ENCODE measurements around the gene ZDHHC14.
"Not testable (repeated sequence)": the region's sequence is repeated elsewhere in the genome, so short reads cannot be mapped to it uniquely, and the experiment has no call there.

The ZDHHC14 gene

GRCh38 chr6:157551041-157551832, 170.2 kb downstream of the ZDHHC14 start:
- DNase-seq (ENCODE audit: low read depth, low spot score), result no peak

DNA sequence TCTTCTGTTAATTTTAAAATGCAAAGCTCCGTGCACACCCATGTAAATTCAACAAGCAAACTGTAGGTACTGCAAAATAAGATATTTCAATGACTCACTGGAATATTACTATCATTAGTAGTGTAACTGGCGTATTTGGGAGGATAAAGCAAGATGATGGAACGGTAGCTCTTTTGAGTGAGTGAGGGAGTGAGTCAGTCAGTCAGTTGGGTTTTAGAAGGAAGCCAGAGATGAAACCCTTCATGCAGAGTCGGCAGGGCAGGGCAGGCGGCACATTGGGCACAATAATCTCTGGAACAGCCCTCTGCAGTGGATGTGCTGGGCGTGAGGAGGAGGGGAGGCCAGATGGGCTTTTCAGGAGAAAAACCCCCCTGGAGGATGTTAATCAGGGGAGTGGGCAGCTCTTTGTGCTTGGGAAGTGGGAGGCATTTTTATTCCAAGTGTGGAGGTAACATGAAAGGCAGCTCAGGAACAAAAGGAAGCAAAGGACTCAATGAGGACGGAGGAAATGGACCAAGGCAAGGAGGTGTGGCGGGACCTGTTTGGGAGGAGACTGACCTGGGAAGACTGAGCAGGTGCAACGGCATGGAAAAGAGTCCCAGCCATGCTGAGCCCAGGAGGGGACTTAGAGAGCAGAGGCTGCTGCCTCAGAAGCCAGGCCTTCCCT, 171.2 kb downstream of the ZDHHC14 start:
- no peak for DNase-seq (ENCODE audit: low read depth, low spot score)

DNA sequence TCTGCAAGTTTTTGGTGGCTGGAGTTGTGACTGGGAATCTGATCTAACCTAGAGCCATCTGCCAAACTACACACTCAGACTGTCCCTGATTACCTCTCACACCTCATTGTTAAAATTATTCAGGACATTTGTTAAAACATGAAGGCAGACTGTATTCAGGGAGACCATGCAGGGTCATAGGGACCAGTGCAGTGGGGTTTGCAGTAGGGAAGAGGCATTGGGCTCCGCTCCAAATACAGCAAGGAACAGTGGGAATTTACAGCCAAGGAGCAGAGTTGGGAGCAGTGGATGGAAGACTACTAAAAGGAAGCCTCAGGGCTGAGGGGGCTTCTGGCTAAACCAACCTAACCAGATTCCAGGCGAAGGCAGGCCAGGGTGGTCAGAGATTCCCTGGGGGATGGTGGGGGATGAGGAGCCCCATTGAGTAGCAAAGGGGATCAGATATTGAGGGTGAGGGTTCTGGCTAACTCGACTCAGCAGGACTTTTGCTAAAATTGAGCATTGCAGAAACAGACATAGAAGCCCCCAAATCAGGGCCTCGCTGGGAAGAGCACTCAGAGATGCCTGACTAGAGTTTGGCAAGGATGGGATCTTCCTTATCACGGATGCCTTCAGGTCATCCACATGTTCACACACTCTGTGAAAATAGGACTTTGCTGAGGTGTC, 172.0 kb downstream of the ZDHHC14 start:
- DNase-seq (ENCODE audit: low read depth, low spot score), result no peak

- no peak for DNase-seq (ENCODE audit: low read depth, low spot score)
These were observed 173.8 kb downstream of the ZDHHC14 start for GRCh38 chr6:157554747-157555146.

DNA sequence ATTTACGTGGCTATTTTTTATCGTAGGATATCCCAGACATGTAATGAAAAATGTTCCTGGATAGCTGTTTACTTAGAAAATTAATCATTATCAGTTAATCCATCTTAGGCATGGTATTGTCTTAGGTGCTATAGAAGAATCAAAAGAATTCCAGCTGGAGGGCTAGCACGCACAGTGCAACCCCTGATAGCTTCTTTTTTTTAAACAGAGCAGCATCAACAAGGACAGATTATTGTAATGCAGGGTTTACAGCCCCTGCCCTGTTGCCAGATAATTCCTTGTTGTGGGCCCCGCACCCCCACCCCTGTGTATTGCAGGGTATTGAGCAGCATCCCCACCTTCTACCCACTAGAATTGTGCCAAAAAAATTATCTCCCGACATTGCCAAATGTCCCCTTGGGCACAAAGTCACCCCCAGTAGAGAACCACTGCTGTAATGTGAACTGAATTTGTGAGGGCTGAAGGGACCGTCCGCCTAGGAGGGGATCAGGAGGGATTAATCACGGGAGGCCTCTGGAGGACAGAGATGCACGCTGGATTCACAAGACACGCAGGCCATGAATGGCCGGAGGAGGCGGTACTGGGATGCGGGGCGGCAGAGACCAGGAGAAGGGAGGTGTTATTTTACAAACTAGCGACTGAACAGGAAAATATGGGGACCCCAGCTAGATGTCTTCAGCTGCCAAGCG, 174.6 kb downstream of the ZDHHC14 start:
- DNase-seq (ENCODE audit: low read depth, low spot score), result no peak

DNA sequence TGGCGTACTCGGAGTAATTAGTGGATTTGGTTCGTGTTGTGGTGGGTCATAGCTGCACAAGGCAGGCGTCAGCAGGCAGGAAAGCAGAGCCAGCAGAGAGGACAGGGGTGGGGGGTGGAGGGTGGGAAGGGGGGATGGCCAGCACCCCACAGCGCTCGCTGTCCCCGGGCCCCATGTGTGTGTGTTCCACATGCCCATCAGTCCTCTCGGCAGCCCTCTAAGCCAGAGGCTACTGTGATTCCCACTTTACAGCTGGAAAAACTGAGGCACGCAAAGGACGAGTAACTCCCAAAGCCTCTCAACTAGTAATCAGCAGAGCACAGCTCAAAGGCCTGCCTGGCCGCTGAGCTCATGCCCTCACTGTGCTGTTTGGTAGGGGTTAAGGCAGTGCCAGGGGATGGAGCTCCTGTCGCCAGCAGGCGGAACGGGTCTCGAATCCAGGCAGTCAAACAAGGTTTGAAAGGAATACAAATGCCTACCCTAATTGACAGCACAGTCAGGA, 175.2 kb downstream of the ZDHHC14 start:
- DNase-seq (ENCODE audit: low read depth, low spot score), result no peak

DNA sequence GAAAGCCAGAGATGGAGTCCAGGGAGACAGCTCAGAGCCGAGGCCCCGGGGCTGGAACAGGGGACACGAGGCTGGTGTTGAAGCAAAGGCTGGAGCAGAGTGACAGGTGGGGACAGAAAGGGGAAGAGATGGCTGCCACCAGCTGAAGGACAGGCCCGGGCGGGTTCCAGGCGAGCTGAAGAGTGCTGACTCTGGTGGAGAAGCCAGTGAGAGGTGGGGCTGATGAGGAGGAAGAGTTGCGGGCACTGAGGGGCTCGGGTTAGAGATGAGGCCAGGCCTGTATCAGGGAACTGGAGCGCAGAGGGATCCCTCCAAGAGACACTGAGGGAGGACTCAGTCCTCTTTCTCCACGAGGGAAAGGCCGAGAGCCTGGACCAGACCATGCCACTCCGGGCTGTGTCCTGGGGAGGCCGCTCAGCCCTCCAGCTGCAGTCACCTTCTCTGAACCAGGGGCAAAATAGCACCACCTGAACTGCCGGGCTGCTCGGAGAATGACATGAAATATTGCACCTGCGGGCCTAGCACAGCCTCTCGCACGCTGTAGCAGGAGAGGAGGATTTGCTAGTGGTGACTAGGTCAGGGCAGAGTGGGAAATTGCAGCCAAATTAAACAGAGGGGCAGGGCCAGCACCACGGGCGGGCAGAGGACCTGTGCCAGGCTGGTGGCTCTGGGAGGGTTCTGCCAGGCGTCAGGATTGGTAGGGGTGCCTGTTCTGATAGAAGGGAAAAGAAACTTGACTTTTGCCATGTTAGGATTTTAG, 175.9 kb downstream of the ZDHHC14 start:
- DNase-seq (ENCODE audit: low read depth, low spot score), result no peak

DNA sequence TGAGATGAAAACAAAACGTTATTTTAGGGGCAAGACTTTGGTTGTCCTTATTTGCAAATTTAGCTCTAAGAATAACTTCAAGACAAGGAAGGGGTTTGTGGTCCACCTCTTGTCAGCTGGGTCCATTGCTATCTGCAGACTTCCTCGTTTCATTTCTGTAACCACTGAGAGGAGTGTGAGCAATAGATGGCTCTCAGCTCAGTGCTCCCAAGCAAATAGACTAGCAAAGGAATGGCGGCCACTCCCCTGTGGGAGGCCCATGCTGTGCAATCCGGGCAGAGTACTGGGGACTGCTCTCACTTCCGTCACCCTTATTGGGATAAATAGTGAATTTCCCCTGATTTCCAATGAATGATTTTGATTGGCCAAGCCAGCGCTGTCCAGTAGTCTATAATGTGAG, 176.6 kb downstream of the ZDHHC14 start:
- no peak for DNase-seq (ENCODE audit: low read depth, low spot score)

DNA sequence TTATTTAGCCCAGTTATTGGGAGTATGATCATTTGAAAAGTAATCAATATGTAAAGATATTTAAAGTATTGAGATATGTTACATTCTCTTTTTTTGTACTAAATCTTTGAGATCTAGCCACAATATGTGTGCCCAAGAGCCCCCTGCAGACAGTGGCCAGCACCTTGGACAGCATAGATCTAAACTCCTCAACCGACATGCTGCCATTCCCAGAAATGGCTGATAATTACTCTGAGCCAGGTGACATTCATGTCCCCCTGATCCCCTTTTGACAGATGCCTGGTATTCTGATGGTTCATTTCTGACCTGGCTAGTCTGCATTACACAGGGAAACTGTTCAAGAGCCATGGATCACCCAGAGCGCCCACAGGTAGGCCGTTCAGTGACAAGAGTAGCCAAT, 177.1 kb downstream of the ZDHHC14 start:
- DNase-seq (ENCODE audit: low read depth, low spot score), result no peak

DNA sequence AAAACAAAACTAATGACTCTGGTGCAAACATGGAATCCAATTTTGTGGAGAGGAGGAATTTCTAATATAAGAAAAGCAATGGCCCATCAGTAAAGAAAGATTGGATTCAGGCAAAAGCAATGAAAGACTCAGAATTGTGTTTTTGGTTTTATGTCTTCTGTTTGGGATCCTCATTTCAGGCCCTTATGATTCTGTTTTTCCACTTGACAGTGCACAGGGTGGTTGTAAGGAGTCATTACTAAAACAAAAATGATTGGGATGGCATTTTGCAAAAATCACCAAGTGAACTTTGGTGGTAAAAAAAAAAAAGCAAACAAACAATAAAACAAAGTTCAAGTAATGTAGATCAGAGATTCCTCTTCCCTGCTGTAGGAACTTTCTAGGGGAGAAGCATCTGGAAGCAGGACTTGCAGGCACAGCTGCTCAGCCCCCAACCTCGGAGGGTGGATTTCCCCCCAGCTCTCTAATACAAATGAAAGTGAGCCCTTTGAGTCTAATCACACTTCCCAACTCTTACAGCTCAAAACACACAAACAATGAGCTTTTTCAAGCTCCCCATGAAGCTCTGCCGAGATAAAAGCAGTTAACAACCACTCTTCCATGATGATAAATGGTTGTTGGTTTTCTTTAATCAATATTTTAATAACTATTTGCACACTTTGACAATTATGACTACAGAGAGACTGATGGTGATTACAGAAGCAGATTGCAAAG, 177.7 kb downstream of the ZDHHC14 start:
- no peak for DNase-seq (ENCODE audit: low read depth, low spot score)

- DNase-seq (ENCODE audit: low read depth, low spot score), result no peak
These were observed 178.3 kb downstream of the ZDHHC14 start for GRCh38 chr6:157559201-157559756.

GRCh38 chr6:157560063-157560462, 179.1 kb downstream of the ZDHHC14 start:
- not testable (repeated sequence) for DNase-seq (ENCODE audit: low read depth, low spot score)

- DNase-seq (ENCODE audit: low read depth, low spot score), result no peak
These were observed 179.9 kb downstream of the ZDHHC14 start for GRCh38 chr6:157560691-157561413.

DNA sequence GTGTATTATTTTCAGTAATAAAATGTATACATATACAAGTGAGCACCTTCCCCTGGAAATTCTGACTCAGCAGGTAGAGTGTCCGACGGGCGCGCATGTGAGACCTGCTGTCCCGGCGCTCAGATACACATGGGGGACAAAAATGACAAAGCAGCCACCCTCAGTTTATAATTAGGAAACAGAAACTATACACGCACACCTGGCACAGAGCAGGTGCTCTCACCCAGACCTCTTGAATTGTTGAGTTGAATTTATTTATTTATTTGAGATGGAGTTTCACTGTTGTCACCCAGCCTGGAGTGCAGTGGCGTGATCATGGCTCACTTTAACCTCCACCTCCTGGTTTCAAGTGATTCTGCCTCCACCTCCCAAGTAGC, 180.4 kb downstream of the ZDHHC14 start:
- no peak for DNase-seq (ENCODE audit: low read depth, low spot score)

DNA sequence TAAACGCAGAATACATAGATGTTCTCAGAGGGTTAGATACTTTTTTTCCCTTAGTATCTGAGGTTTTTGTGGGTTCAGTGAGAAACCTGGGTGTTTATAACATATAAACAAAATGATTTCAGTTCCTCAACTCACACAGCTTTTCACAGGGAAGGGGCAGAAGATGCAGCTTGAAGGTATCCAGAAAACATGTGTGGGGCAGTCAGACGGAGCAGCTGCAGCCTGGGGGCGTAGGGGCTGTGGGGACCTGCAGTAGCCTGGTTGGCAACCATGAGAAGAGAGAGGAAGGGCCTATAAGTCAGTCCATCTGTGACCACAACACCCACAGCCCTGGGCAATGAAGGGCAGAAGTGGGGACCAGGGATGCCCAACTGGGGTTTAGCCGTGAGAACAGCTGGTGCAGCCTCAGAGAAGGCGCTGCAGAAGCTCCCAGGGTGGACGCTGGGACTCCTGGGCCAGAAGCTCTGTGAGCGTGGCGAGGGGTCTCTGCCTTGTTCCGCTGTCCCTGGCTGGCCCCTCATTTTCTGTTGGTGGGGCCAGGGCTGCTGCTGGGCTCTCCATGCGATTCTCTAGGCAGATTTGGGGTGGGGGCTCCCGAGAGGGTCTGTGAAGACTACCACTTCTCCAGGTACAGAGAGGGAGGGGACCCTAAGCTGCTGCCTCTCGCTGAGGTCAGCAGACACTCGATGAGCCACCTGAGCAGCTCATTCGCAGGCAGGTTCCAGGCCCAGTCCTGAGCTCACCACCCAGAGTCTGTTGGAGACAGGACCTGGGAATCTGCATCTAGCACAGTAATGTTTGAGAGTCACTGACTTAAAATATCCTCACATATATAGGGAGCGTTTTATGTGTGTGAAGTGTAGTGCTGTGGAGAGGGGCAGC, 181.2 kb downstream of the ZDHHC14 start:
- no peak for DNase-seq (ENCODE audit: low read depth, low spot score)

GRCh38 chr6:157562997-157563396, 182.0 kb downstream of the ZDHHC14 start:
- no peak for DNase-seq (ENCODE audit: low read depth, low spot score)

DNA sequence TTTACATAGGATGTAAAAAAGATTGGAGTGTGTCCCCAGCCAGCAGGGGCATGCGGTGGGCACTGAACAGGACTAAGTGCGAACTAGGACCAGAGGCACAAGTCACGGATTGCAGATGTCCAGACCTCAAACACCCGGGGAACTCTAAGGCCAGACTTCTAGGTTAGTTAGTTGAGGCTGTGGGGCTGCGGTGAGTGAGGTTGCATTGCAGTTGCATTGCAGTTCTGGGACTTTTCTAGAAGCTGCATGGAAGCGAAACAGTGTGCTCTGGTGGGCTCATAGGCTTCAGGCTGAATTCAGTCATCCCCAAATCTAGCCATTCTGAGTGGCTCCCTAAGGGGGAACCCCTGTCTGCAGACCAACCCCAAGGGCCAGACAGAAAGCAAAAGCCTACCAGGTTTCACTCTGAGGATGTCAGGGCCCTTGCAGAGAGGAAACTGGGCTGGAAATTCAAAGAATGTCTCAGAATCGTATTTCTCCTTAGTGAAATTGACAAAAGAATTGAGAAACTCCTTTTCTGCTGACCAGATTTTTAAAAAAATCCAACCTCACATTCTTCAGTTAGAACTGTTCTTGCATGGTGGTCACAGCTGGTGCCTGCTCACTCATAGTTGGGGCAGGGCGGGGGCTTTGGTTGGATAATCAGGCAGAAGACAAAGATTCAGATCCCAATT, 182.8 kb downstream of the ZDHHC14 start:
- DNase-seq (ENCODE audit: low read depth, low spot score), result no peak

GRCh38 chr6:157568702-157569101, 187.7 kb downstream of the ZDHHC14 start:
- no peak for DNase-seq (ENCODE audit: low read depth, low spot score)

Data from activated naive CD8-positive, alpha-beta T cell treated with anti-CD3 and anti-CD28 coated beads, Interleukin-2, amount 50 U/mL, for 16 hours (primary cell).